Measurements from ENCODE around the gene OSTN.

DNA sequence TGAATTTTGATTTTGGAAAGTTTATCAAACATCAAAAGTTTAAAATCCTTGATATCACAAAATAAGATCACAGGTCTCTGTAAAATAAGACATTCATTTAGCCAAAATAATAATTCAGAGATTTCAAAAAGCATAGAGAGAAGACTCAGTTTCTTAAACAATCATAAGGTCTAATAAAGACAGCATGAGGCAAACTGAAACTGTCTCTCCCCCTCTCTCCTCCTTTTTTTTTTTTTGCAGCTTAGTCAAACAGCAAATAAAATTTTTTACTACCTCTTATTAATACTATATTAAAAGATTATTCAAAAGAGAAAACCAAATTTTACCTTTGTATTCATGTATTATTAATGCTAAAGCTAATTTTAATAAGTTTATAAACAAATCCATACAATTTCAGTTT, 57.4 kb downstream of the OSTN start:
- TF ChIP-seq POLR2AphosphoS5 (IDR thresholded peaks at IDR 0.05; ENCODE audit: low read depth) (no peak), CTCF (IDR thresholded peaks at IDR 0.05; ENCODE audit: insufficient read depth, low read length) (no peak), GABPA (IDR thresholded peaks at IDR 0.05; ENCODE audit: low read depth) (no peak)

All from HL-60 (cell line).